A549 (cell line): ENCODE results near the gene SIRT3. TPM values are rescaled to one million over a fixed set of nuclear protein-coding genes. Genes with fewer than 3 reads are reported as not detected.
"Not testable (repeated sequence)": the region's sequence is repeated elsewhere in the genome, so short reads cannot be mapped to it uniquely, and the experiment has no call there.

Experiments
- ATAC-seq, 2 experiments: fragments of 200-7000 bp in 1 of 2; fragments of >200 bp in 1 of 2; cut with Nextera tagmentation in 1 of 2; cut with Tn5 transposase in 1 of 2; 3 replicates each; pipeline versions ENCODE4 v1.8.0 to v1.9.1; 2018 to 2020; ENCODE audit warnings: mild to moderate bottlenecking in 1 of 2, moderate library complexity in 1 of 2
- CTCF ChIA-PET: fragments of 300-600 bp; sonication (Branson Sonifier 250); formaldehyde crosslinking; extraction: SDS; loops from one replicate; lab custom pipeline; 2021; ENCODE audit warnings: antibody characterized with exemption, inconsistent platforms; lab: Yijun Ruan, JAX
- POLR2A ChIA-PET: fragments of 350-600 bp; formaldehyde crosslinking; extraction: SDS; loops from one replicate; lab custom pipeline; 2021; ENCODE audit warnings: antibody characterized with exemption, inconsistent platforms; lab: Yijun Ruan, JAX
- DNase-seq, 2 experiments: peaks; one replicate each; pipeline versions ENCODE4 v3.0.0 to v3.0.0-alpha.2; 2011 to 2016; ENCODE audit warnings: low read depth in 1 of 2, low spot score in 1 of 2
- FAIRE-seq: peaks from 2 replicates; lab custom pipeline; 2011; peaks lifted over from hg19 to GRCh38; lab: Jason Lieb, UNC
- H3K27ac ChIP-seq, 2 experiments: fragments of >200 bp; sonication (Bioruptor Twin); formaldehyde crosslinking; 3 replicates each; pipeline ENCODE4 v1.5.1; 2016 to 2017
- H3K4me1 ChIP-seq: fragments of >200 bp; sonication (Bioruptor Twin); formaldehyde crosslinking; 3 replicates; pipeline ENCODE4 v1.6.1; 2016
- H3K4me2 ChIP-seq: fragments of >200 bp; sonication (Bioruptor Twin); formaldehyde crosslinking; 3 replicates; pipeline ENCODE4 v1.6.1; 2016
- H3K4me3 ChIP-seq: fragments of >200 bp; sonication (Bioruptor Twin); formaldehyde crosslinking; 3 replicates; pipeline ENCODE4 v1.5.1; 2016
- H3K9me3 ChIP-seq: fragments of >200 bp; sonication (Bioruptor Twin); formaldehyde crosslinking; 3 replicates; pipeline ENCODE4 v1.6.1; 2016
- RAD21 ChIP-seq, 2 experiments: fragments of >200 bp in 1 of 2; sonication (Bioruptor Twin) in 1 of 2; formaldehyde crosslinking in 1 of 2; IDR thresholded peaks in 1 of 2; conservative IDR thresholded peaks in 1 of 2; 2 replicates in 1 of 2; 3 replicates in 1 of 2; pipeline ENCODE4 v1.6.1; 2012 to 2018; ENCODE audit warnings: inconsistent platforms in 1 of 2
- SMC3 ChIP-seq: fragments of >200 bp; sonication (Bioruptor Twin); formaldehyde crosslinking; IDR thresholded peaks from 3 replicates; pipeline ENCODE4 v1.6.1; 2018; ENCODE audit warnings: inconsistent platforms
- WGBS: methylation state at CpG from one replicate; pipeline ENCODE4 v1.1.6; 2017; ENCODE audit errors: missing lambda C conversion rate; 5-methylcytosine and 5-hydroxymethylcytosine counted together
- polyA plus RNA-seq, 4 experiments: library from polyadenylated mRNA; depleted of rRNA in 3 of 4; stranded (reverse); fragments of >200 nt; fragmentation: RNase III in 1 of 4; extraction: RNeasy Plus Mini Kit Qiagen cat#74134 plus additional on column Dnase treatment in 1 of 4; gene quantifications; 2 replicates in 3 of 4; 3 replicates in 1 of 4; pipeline ENCODE4 v1.2.3, GENCODE V29; 2011 to 2017
- TF ChIP-seq, protein P1 (sequence below): fragments of >200 bp; sonication (Bioruptor Twin); formaldehyde crosslinking; IDR thresholded peaks from 3 replicates; pipeline ENCODE4 v1.5.1; 2016

SIRT3 gene
- polyA plus RNA-seq, 2 of the 4 experiments (the other 2 are of a cell fraction), result 20.3 to 22.3 TPM

DNA sequence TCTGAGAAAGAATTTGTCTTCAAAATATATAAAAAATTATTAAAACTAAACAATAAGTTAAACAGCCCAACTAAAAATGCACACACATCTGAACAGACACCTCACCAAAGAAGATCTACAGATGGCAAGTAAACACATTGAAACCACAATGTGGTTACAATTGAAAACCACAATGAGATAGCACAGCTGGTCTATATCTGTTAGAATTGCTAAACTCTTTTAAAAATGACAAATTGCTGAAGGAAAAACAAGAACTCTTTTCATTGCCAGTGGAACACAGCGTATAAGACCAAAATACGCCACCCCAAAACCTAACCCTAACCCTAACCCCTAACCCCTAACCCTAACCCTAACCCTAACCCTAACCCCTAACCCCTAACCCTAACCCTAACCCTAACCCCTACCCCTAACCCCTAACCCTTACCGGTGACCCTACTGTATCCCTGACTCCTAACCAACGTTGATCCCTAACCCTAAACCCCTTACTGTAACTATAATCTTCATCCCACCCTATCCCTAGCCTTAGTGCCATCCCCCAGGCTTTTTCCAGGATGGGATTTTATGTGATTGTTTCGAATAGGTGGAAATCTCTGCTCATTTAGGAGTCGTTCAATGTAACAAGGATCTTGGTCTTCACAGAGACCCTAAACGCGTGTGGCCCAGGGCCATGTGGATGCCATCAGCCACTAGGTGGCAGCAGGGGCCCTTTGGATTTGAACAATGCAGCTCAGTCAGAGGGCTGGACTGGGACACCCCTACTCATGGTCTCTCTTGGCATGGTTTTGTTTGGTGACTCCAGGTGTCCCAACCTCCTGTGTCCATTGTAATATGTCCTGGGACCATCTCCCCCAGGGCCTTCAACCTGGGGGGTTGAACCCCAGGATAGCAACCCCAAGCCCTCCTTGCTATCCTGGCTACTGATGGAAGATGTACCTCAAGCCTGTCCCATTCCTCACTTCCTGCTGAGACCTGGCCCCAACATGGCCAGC is 44.4 kb downstream of the SIRT3 start:
- DNase-seq, POLR2A ChIA-PET, H3K4me3 ChIP-seq, H3K9me3 ChIP-seq, CTCF ChIA-PET, H3K4me2 ChIP-seq, H3K4me1 ChIP-seq, H3K27ac ChIP-seq: not testable (repeated sequence)
- peak; percentile 96 for FAIRE-seq
- ATAC-seq, result peak; percentile 61 to 92
- 68% methylated on average over 5 of the region's 8 CpGs for WGBS
- peak; percentile 40 to 43 for TF ChIP-seq RAD21 (conservative IDR thresholded peaks at IDR 0.05 in 1 of 2, IDR thresholded peaks at IDR 0.05 in 1 of 2)
- TF ChIP-seq, protein P1, sequence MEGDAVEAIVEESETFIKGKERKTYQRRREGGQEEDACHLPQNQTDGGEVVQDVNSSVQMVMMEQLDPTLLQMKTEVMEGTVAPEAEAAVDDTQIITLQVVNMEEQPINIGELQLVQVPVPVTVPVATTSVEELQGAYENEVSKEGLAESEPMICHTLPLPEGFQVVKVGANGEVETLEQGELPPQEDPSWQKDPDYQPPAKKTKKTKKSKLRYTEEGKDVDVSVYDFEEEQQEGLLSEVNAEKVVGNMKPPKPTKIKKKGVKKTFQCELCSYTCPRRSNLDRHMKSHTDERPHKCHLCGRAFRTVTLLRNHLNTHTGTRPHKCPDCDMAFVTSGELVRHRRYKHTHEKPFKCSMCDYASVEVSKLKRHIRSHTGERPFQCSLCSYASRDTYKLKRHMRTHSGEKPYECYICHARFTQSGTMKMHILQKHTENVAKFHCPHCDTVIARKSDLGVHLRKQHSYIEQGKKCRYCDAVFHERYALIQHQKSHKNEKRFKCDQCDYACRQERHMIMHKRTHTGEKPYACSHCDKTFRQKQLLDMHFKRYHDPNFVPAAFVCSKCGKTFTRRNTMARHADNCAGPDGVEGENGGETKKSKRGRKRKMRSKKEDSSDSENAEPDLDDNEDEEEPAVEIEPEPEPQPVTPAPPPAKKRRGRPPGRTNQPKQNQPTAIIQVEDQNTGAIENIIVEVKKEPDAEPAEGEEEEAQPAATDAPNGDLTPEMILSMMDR, result peak; percentile 47
- peak; percentile 33; the same call in 2 of the 3 replicates for TF ChIP-seq SMC3

GRCh38 chr11:190546-190945 is 45.6 kb downstream of the SIRT3 start:
- DNase-seq, H3K4me1 ChIP-seq, H3K4me2 ChIP-seq, FAIRE-seq, ATAC-seq, H3K27ac ChIP-seq, POLR2A ChIA-PET, CTCF ChIA-PET, H3K4me3 ChIP-seq, H3K9me3 ChIP-seq: not testable (repeated sequence)
- WGBS, result 68% methylated on average over 5 of the region's 5 CpGs

DNA sequence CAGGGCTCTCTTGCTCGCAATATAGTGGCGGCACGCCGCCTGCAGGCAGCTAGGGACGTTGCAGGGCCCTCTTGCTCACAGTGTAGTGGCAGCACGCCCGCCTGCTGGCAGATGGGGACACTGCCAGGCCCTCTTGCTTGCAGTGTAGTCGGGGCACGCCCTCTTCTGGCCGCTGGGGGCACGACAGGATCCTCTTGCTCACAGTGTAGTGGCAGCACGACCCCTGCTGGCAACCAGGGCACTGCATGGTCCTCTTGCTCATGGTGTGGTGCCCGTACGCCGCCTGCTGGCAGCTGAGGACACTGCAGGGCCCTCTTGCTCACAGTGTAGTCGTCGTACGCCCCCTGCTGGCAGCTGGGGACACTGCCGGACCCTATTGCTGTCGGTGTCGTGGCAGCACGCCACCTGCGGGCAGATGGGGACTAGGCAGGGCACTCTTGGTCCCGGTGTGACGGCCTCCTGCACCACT is 46.3 kb downstream of the SIRT3 start:
- H3K4me1 ChIP-seq, CTCF ChIA-PET, FAIRE-seq, POLR2A ChIA-PET, DNase-seq, H3K4me3 ChIP-seq, H3K27ac ChIP-seq, H3K9me3 ChIP-seq, H3K4me2 ChIP-seq: not testable (repeated sequence)
- ATAC-seq, result peak; percentile 61 to 62; a peak in 5 of 6 replicates
- no CpG with 5 or more reads among the region's 25 CpGs for WGBS

- H3K4me2 ChIP-seq, POLR2A ChIA-PET, CTCF ChIA-PET, H3K4me3 ChIP-seq, H3K27ac ChIP-seq, H3K4me1 ChIP-seq, ATAC-seq, FAIRE-seq, H3K9me3 ChIP-seq, DNase-seq: not testable (repeated sequence)
- WGBS, result 93% methylated on average over 40 of the region's 55 CpGs
Measured at GRCh38 chr11:189200-189783, 46.9 kb downstream of the SIRT3 start.

- POLR2A ChIA-PET, DNase-seq, H3K9me3 ChIP-seq, H3K27ac ChIP-seq, CTCF ChIA-PET, H3K4me3 ChIP-seq, H3K4me1 ChIP-seq, H3K4me2 ChIP-seq, FAIRE-seq, ATAC-seq: not testable (repeated sequence)
- TF ChIP-seq, protein P1, result peak; percentile 22; the same call in 1 of the 3 replicates
- TF ChIP-seq, all 56 proteins: peak for 1; not testable (repeated sequence) for 55
- WGBS, result 6% methylated on average over 2 of the region's 13 CpGs
Measured at GRCh38 chr11:180242-180641, 55.9 kb downstream of the SIRT3 start.

Other genes starting within 250 kb of the SIRT3 start
- gene SCGB1C1, start 43.3 kb downstream of the SIRT3 start, polyA plus RNA-seq (2011; rRNA removed), result not detected in 2 replicates
- gene SCGB1C1, start 43.3 kb downstream of the SIRT3 start, polyA plus RNA-seq (2017; fragmentation: RNase III; extraction: RNeasy Plus Mini Kit Qiagen cat#74134 plus additional on column Dnase treatment), result not detected in 3 replicates
- 44.5 and 54.0 TPM in 2 replicates for gene BET1L, start 28.9 kb downstream of the SIRT3 start, polyA plus RNA-seq (2011; rRNA removed)
- 26.4 to 28.5 TPM (median 28.3 TPM) in 3 replicates for gene BET1L, start 28.9 kb downstream of the SIRT3 start, polyA plus RNA-seq (2017; fragmentation: RNase III; extraction: RNeasy Plus Mini Kit Qiagen cat#74134 plus additional on column Dnase treatment)
- 82.0 and 119 TPM in 2 replicates for gene RIC8A, start 28.6 kb downstream of the SIRT3 start, polyA plus RNA-seq (2011; rRNA removed)
- 101 to 111 TPM (median 108 TPM) in 3 replicates for gene RIC8A, start 28.6 kb downstream of the SIRT3 start, polyA plus RNA-seq (2017; fragmentation: RNase III; extraction: RNeasy Plus Mini Kit Qiagen cat#74134 plus additional on column Dnase treatment)
- 144 and 153 TPM in 2 replicates for gene PSMD13, start 634 bp upstream of the SIRT3 start, polyA plus RNA-seq (2011; rRNA removed)
- 198 to 215 TPM (median 198 TPM) in 3 replicates for gene PSMD13, start 634 bp upstream of the SIRT3 start, polyA plus RNA-seq (2017; fragmentation: RNase III; extraction: RNeasy Plus Mini Kit Qiagen cat#74134 plus additional on column Dnase treatment)
- gene NLRP6, start 42.1 kb upstream of the SIRT3 start, polyA plus RNA-seq (2011; rRNA removed), result 0.03 TPM in 1 of 2 replicates, not detected in the other
- gene NLRP6, start 42.1 kb upstream of the SIRT3 start, polyA plus RNA-seq (2017; fragmentation: RNase III; extraction: RNeasy Plus Mini Kit Qiagen cat#74134 plus additional on column Dnase treatment), result not detected in 3 replicates
- 7.2 and 7.9 TPM in 2 replicates for gene PGGHG, start 52.8 kb upstream of the SIRT3 start, polyA plus RNA-seq (2011; rRNA removed)
- 12.9 to 19.5 TPM (median 18.3 TPM) in 3 replicates for gene PGGHG, start 52.8 kb upstream of the SIRT3 start, polyA plus RNA-seq (2017; fragmentation: RNase III; extraction: RNeasy Plus Mini Kit Qiagen cat#74134 plus additional on column Dnase treatment)
- gene IFITM5, start 63.2 kb upstream of the SIRT3 start, polyA plus RNA-seq (2011; rRNA removed), result not detected in 2 replicates
- gene IFITM5, start 63.2 kb upstream of the SIRT3 start, polyA plus RNA-seq (2017; fragmentation: RNase III; extraction: RNeasy Plus Mini Kit Qiagen cat#74134 plus additional on column Dnase treatment), result not detected in 3 replicates
- 36.4 and 61.3 TPM in 2 replicates for gene IFITM2, start 71.5 kb upstream of the SIRT3 start, polyA plus RNA-seq (2011; rRNA removed)
- 38.8 to 52.7 TPM (median 43.6 TPM) in 3 replicates for gene IFITM2, start 71.5 kb upstream of the SIRT3 start, polyA plus RNA-seq (2017; fragmentation: RNase III; extraction: RNeasy Plus Mini Kit Qiagen cat#74134 plus additional on column Dnase treatment)
- 1.7 and 2.4 TPM in 2 replicates for gene IFITM1, start 77.7 kb upstream of the SIRT3 start, polyA plus RNA-seq (2011; rRNA removed)
- 0.14 to 0.16 TPM in 2 of 3 replicates, not detected in the other for gene IFITM1, start 77.7 kb upstream of the SIRT3 start, polyA plus RNA-seq (2017; fragmentation: RNase III; extraction: RNeasy Plus Mini Kit Qiagen cat#74134 plus additional on column Dnase treatment)
- 8.6 and 10.8 TPM in 2 replicates for gene IFITM3, start 84.5 kb upstream of the SIRT3 start, polyA plus RNA-seq (2011; rRNA removed)
- 8.3 to 13.5 TPM (median 11.3 TPM) in 3 replicates for gene IFITM3, start 84.5 kb upstream of the SIRT3 start, polyA plus RNA-seq (2017; fragmentation: RNase III; extraction: RNeasy Plus Mini Kit Qiagen cat#74134 plus additional on column Dnase treatment)
- gene B4GALNT4, start 133.2 kb upstream of the SIRT3 start, polyA plus RNA-seq (2011; rRNA removed), result 5.1 and 5.3 TPM in 2 replicates
- gene B4GALNT4, start 133.2 kb upstream of the SIRT3 start, polyA plus RNA-seq (2017; fragmentation: RNase III; extraction: RNeasy Plus Mini Kit Qiagen cat#74134 plus additional on column Dnase treatment), result 20.4 to 28.0 TPM (median 27.5 TPM) in 3 replicates
- 12.1 and 13.9 TPM in 2 replicates for gene PKP3, start 157.9 kb upstream of the SIRT3 start, polyA plus RNA-seq (2011; rRNA removed)
- 22.3 to 25.9 TPM (median 23.4 TPM) in 3 replicates for gene PKP3, start 157.9 kb upstream of the SIRT3 start, polyA plus RNA-seq (2017; fragmentation: RNase III; extraction: RNeasy Plus Mini Kit Qiagen cat#74134 plus additional on column Dnase treatment)
- 27.7 and 27.8 TPM in 2 replicates for gene SIGIRR, start 178.7 kb upstream of the SIRT3 start, polyA plus RNA-seq (2011; rRNA removed)
- 56.6 to 66.4 TPM (median 58.6 TPM) in 3 replicates for gene SIGIRR, start 178.7 kb upstream of the SIRT3 start, polyA plus RNA-seq (2017; fragmentation: RNase III; extraction: RNeasy Plus Mini Kit Qiagen cat#74134 plus additional on column Dnase treatment)
- gene ANO9, start 205.7 kb upstream of the SIRT3 start, polyA plus RNA-seq (2011; rRNA removed), result 0.66 and 0.70 TPM in 2 replicates
- 0.50 to 0.55 TPM (median 0.51 TPM) in 3 replicates for gene ANO9, start 205.7 kb upstream of the SIRT3 start, polyA plus RNA-seq (2017; fragmentation: RNase III; extraction: RNeasy Plus Mini Kit Qiagen cat#74134 plus additional on column Dnase treatment)
- 23.4 and 28.9 TPM in 2 replicates for gene PTDSS2, start 213.9 kb upstream of the SIRT3 start, polyA plus RNA-seq (2011; rRNA removed)
- gene PTDSS2, start 213.9 kb upstream of the SIRT3 start, polyA plus RNA-seq (2017; fragmentation: RNase III; extraction: RNeasy Plus Mini Kit Qiagen cat#74134 plus additional on column Dnase treatment), result 34.3 to 39.4 TPM (median 38.9 TPM) in 3 replicates